ENCODE data around the gene CLEC4M. TPM values are rescaled to one million over a fixed set of nuclear protein-coding genes. Genes with fewer than 3 reads are reported as not detected.

CLEC4M gene
- total RNA-seq, 2 donors from 2014 or later, result not detected

DNA sequence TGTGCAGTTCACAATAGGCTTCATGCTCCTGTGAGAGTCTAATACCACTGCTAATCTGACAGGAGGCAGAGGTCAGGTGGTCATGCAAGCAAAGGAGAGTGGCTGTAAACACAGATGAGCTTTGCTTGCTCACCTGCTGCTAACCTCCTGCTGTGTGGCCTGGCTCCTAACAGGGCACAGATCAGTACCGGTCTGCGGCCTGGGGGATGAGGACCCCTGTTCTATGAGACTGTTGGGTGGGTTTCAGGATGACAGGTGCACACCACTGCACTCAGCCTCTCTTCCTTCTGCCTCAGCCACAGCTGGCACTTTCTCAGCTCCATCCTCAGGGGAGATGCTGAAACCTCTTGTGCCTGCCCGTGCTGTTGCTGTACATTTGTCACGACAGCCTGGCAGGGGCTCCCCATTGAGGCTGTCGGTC lies 40.8 kb upstream of the CLEC4M start:
- H3K27ac ChIP-seq, result no peak overlapping the region
- H3K9me3 ChIP-seq, result no peaks in the 10 kb centered on the region
- ATAC-seq (ENCODE audit: insufficient number of reproducible peaks, low FRiP score, low read depth) (no peak), DNase-seq (ENCODE audit: low spot score) (no peak)
- no peaks in the 10 kb centered on the region for H3K4me1 ChIP-seq (ENCODE audit: control insufficient read depth in 1 of 2, low read depth in 2 of 2)
- no peaks in the 10 kb centered on the region for H3K27me3 ChIP-seq (replicated peaks; ENCODE audit: insufficient read depth)
- TF ChIP-seq, protein P1, sequence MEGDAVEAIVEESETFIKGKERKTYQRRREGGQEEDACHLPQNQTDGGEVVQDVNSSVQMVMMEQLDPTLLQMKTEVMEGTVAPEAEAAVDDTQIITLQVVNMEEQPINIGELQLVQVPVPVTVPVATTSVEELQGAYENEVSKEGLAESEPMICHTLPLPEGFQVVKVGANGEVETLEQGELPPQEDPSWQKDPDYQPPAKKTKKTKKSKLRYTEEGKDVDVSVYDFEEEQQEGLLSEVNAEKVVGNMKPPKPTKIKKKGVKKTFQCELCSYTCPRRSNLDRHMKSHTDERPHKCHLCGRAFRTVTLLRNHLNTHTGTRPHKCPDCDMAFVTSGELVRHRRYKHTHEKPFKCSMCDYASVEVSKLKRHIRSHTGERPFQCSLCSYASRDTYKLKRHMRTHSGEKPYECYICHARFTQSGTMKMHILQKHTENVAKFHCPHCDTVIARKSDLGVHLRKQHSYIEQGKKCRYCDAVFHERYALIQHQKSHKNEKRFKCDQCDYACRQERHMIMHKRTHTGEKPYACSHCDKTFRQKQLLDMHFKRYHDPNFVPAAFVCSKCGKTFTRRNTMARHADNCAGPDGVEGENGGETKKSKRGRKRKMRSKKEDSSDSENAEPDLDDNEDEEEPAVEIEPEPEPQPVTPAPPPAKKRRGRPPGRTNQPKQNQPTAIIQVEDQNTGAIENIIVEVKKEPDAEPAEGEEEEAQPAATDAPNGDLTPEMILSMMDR (IDR thresholded peaks at IDR 0.05), result no peak
- no peaks in the 10 kb centered on the region for H3K36me3 ChIP-seq
- no peak overlapping the region for H3K4me3 ChIP-seq

DNA sequence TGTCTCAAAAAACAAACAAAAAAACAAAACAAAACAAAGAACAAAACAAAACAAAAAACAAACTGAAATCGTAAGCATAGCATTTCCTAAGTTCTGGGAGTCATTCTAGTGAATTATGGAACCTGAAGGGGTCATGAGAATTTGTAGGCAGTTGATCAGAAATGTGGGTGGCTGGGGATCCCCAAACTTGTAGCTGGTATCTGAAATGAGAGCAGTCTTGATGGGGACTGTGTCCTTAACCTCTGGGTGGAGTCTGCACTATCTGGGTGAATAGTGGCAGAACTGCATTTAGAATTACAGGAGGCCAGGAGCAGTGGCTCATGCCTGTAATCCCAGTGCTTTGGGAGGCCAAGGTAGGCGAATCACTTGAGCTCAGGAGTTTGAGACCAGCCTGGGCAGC lies 37.3 kb upstream of the CLEC4M start:
- H3K4me3 ChIP-seq, result no peak overlapping the region
- no peaks in the 10 kb centered on the region for H3K4me1 ChIP-seq (ENCODE audit: control insufficient read depth in 1 of 2, low read depth in 2 of 2)
- ATAC-seq (ENCODE audit: insufficient number of reproducible peaks, low FRiP score, low read depth) (no peak), DNase-seq (ENCODE audit: low spot score) (no peak)
- no peak overlapping the region for H3K27ac ChIP-seq
- TF ChIP-seq, protein P1 (IDR thresholded peaks at IDR 0.05), result no peak
- H3K36me3 ChIP-seq, result no peaks in the 10 kb centered on the region
- H3K27me3 ChIP-seq (replicated peaks; ENCODE audit: insufficient read depth), result no peaks in the 10 kb centered on the region
- no peaks in the 10 kb centered on the region for H3K9me3 ChIP-seq

DNA sequence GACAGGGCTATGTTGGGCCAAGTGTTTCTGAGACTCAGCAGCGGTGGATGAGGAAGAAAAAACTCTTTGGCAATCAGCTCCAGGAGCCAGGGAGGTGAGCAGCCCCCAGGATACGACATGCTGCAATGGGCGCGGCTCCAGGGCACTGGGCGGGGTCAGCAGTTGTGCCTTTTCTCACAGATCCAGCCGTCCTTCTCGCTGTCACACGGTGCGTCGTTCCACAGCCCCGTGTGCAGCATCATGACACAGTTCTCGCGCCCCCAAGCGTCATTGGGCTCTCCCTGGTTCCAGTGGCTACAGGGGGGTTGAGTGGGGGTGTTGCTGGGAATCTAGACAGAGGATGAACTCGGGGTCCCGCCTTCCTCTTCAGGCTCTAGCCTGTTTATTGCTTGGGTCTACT lies 33.8 kb upstream of the CLEC4M start:
- TF ChIP-seq, protein P1 (IDR thresholded peaks at IDR 0.05), result no peak
- Histone ChIP-seq H3K27ac (no peak overlapping the region), H3K27me3 (replicated peaks; ENCODE audit: insufficient read depth) (no peaks in the 10 kb centered on the region), H3K4me1 (ENCODE audit: control insufficient read depth in 1 of 2, low read depth in 2 of 2) (no peaks in the 10 kb centered on the region), H3K9me3 (no peaks in the 10 kb centered on the region), H3K36me3 (no peaks in the 10 kb centered on the region), H3K4me3 (no peak overlapping the region)
- no peak for DNase-seq (ENCODE audit: low spot score)
- ATAC-seq (ENCODE audit: insufficient number of reproducible peaks, low FRiP score, low read depth), result no peak

DNA sequence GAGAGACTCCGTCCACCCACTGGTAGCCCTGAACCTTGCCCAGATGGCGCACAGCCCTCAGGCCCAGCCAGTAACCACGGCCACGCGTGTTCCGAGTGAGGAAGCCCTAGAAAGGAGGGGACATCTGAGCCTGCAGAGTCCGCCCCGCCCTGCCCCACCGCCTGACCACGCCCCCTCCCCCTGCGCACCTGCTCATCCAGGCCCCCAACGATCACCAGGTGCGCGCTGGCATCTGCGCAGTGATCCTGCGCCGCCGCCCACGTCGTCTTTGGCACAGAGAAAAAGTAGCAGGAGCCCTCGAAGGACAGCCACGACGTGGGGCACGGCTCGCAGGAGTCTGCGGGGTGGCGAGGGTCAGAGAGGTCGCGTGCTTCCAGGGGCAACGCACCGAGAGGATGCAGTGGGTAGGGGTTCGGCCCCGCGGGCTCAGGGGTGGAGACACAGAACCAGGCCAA lies 33.2 kb upstream of the CLEC4M start:
- ATAC-seq (ENCODE audit: insufficient number of reproducible peaks, low FRiP score, low read depth), result no peak
- DNase-seq (ENCODE audit: low spot score), result no peak
- no peaks in the 10 kb centered on the region for H3K4me1 ChIP-seq (ENCODE audit: control insufficient read depth in 1 of 2, low read depth in 2 of 2)
- no peak overlapping the region for H3K27ac ChIP-seq
- H3K4me3 ChIP-seq, result peak overlapping the region; percentile 23
- TF ChIP-seq, protein P1 (IDR thresholded peaks at IDR 0.05), result no peak
- no peaks in the 10 kb centered on the region for H3K27me3 ChIP-seq (replicated peaks; ENCODE audit: insufficient read depth)
- no peaks in the 10 kb centered on the region for H3K9me3 ChIP-seq
- no peaks in the 10 kb centered on the region for H3K36me3 ChIP-seq

DNA sequence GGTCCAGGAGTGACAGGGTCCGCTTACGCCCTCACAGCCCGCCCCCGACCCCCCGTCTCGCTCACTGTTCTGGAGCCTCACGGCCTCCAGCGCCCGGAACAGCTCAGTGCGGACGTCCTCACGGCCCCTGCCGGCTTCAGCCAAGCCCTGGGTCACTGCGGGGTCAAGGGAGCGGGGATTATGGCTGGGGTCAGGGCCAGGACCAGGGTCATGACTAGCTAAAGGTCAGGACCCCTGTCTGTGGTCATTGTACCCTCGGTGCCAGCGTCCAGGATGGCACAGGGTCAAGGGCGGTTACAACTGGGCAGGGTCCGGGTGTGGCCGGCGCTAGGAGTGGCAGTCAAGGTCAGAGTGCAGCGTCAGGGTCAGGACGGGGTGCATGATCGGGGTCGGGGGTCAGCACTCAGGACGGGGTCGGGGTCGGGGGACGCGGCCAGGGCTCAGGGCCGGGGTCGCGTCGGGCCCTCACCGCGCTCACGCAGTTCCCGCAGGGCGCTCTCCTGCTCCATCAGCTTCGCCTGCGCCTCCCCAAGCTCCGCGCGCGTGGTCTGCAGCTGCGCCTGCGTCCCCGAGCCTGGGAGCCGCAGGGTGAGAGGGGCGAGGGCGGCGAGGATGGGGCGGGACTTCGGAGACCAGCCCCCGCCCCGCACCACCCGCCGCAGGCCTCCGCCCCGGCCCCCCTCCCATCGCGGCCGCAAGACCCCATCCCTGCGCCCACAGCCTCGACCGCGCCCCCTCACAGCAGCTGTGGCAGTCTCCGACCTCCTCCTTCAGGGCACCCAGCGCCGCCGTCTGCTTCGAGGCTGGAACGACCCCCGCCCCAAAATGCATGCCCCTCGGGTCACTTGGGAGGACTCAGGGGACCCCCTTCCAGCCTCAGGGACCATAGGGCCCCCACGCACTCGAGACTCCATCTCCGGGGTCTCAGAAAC lies 32.5 kb upstream of the CLEC4M start:
- Histone ChIP-seq H3K9me3 (no peaks in the 10 kb centered on the region), H3K4me3 (peak overlapping the region; percentile 23), H3K36me3 (no peaks in the 10 kb centered on the region), H3K27me3 (replicated peaks; ENCODE audit: insufficient read depth) (no peaks in the 10 kb centered on the region), H3K4me1 (ENCODE audit: control insufficient read depth in 1 of 2, low read depth in 2 of 2) (no peaks in the 10 kb centered on the region), H3K27ac (no peak overlapping the region)
- ATAC-seq (ENCODE audit: insufficient number of reproducible peaks, low FRiP score, low read depth) (no peak), DNase-seq (ENCODE audit: low spot score) (no peak)
- TF ChIP-seq, protein P1 (IDR thresholded peaks at IDR 0.05), result no peak
